B cell (primary cell): ENCODE data around the gene CEP112. TPM values are rescaled to one million over a fixed set of nuclear protein-coding genes. Genes with fewer than 3 reads are reported as not detected.

Source experiments
- ATAC-seq: fragments of 200-7000 bp; cut with Tn5 transposase; one replicate; pipeline ENCODE4 v1.10.0; 2021; ENCODE audit warnings: low read depth, mild to moderate bottlenecking, moderate number of reproducible peaks, moderate library complexity
- CTCF ChIA-PET: fragments of 350-600 bp; sonication (Branson Sonifier 250); formaldehyde crosslinking; loops from one replicate; lab custom pipeline; 2021; ENCODE audit warnings: antibody characterized with exemption, inconsistent platforms; lab: Charles Lee
- POLR2A ChIA-PET: fragments of 350-600 bp; sonication (Branson Sonifier 250); formaldehyde crosslinking; loops from one replicate; lab custom pipeline; 2021; ENCODE audit warnings: antibody characterized with exemption; lab: Charles Lee
- DNase-seq: peaks from one replicate; pipeline ENCODE4 v3.0.0; 2013
- H2AFZ ChIP-seq: 2 replicates; pipeline ENCODE4 v1.6.1; 2012; ENCODE audit warnings: mild to moderate bottlenecking, low read depth, low read length; ENCODE audit not compliant: insufficient read depth, poor library complexity, severe bottlenecking
- H3K27ac ChIP-seq, 2 donors: 1 replicate in 1 of 2; 2 replicates in 1 of 2; pipeline ENCODE4 v1.5.1; 2012 to 2013; ENCODE audit warnings: low read length in 2 of 2, mild to moderate bottlenecking in 2 of 2, moderate library complexity in 1 of 2
- H3K27me3 ChIP-seq, 4 experiments: fragments of 200-600 bp in 1 of 4; sonication (generic) in 1 of 4; replicated peaks in 1 of 4; 1 replicate in 2 of 4; 2 replicates in 2 of 4; pipeline versions ENCODE4 v1.6.1 to v1.7.0; 2013 to 2016; ENCODE audit warnings: low read length in 3 of 4, mild to moderate bottlenecking in 2 of 4, mixed read lengths in 1 of 4, moderate library complexity in 1 of 4; ENCODE audit not compliant: insufficient read depth in 4 of 4, control insufficient read depth in 3 of 4; ENCODE audit errors: control extremely low read depth in 1 of 4
- H3K36me3 ChIP-seq, 2 experiments: replicated peaks in 1 of 2; 1 replicate in 1 of 2; 2 replicates in 1 of 2; pipeline versions ENCODE4 v1.6.1 to v1.7.1; 2013; ENCODE audit warnings: low read length in 1 of 2; ENCODE audit not compliant: insufficient read depth in 2 of 2, control insufficient read depth in 1 of 2; ENCODE audit errors: control extremely low read depth in 1 of 2, extremely low read depth in 1 of 2
- H3K4me1 ChIP-seq, 2 donors: fragments of 200-600 bp in 1 of 2; sonication (generic) in 1 of 2; 1 replicate in 1 of 2; 2 replicates in 1 of 2; pipeline versions ENCODE4 v1.5.1 to v1.6.1; 2013 to 2017; ENCODE audit warnings: low read length in 2 of 2; ENCODE audit not compliant: control insufficient read depth in 2 of 2, insufficient read depth in 2 of 2
- H3K4me2 ChIP-seq: replicated peaks from 2 replicates; pipeline ENCODE3; 2012; ENCODE audit warnings: mild to moderate bottlenecking, low read depth, low read length; ENCODE audit not compliant: poor library complexity, severe bottlenecking
- H3K4me3 ChIP-seq, 5 experiments: fragments of 200-600 bp in 1 of 5; sonication (generic) in 1 of 5; 1 replicate in 3 of 5; 2 replicates in 2 of 5; pipeline versions ENCODE4 v1.5.1 to v1.7.0; 2011 to 2016; ENCODE audit warnings: low read length in 4 of 5, mild to moderate bottlenecking in 4 of 5, low read depth in 2 of 5, control low read depth in 1 of 5, moderate library complexity in 1 of 5; ENCODE audit not compliant: insufficient read depth in 1 of 5; ENCODE audit errors: control extremely low read depth in 1 of 5, extremely low read depth in 1 of 5
- H3K79me2 ChIP-seq: fragments of 200-600 bp; sonication (generic); one replicate; pipeline ENCODE4 v1.6.0; 2016; ENCODE audit warnings: low read length; ENCODE audit not compliant: control insufficient read depth, insufficient read depth
- H3K9ac ChIP-seq: fragments of 200-600 bp; sonication (generic); 2 replicates; pipeline ENCODE4 v1.6.1; 2017; ENCODE audit warnings: mild to moderate bottlenecking, low read length, moderate library complexity
- H3K9me3 ChIP-seq, 3 donors: one replicate each; pipeline versions ENCODE4 v1.6.1 to v1.7.1; 2013; ENCODE audit warnings: low read length in 2 of 3; ENCODE audit not compliant: control insufficient read depth in 2 of 3, insufficient read depth in 1 of 3; ENCODE audit errors: control extremely low read depth in 1 of 3
- H4K20me1 ChIP-seq: 2 replicates; pipeline ENCODE4 v1.6.0; 2012; ENCODE audit warnings: mild to moderate bottlenecking, low read length; ENCODE audit not compliant: insufficient read depth, control insufficient read depth, poor library complexity, severe bottlenecking
- H3K27ac Mint-ChIP-seq: one replicate; pipeline ENCODE4 v1.8.0; 2021; ENCODE audit warnings: mixed read lengths
- H3K27me3 Mint-ChIP-seq: one replicate; pipeline ENCODE4 v1.8.0; 2021; ENCODE audit warnings: mixed read lengths
- H3K4me1 Mint-ChIP-seq: one replicate; pipeline ENCODE4 v1.8.0; 2021; ENCODE audit warnings: mixed read lengths
- H3K4me3 Mint-ChIP-seq: one replicate; pipeline ENCODE4 v1.8.0; 2021; ENCODE audit warnings: mixed read lengths
- H3K9me3 Mint-ChIP-seq: one replicate; pipeline ENCODE4 v1.8.0; 2022; ENCODE audit warnings: mixed read lengths; ENCODE audit not compliant: insufficient read depth
- EZH2 ChIP-seq: IDR thresholded peaks from 2 replicates; pipeline ENCODE4 v1.6.1; 2012; ENCODE audit warnings: borderline replicate concordance, low read depth, mild to moderate bottlenecking, moderate library complexity, low read length; ENCODE audit not compliant: insufficient read depth, poor library complexity, severe bottlenecking
- WGBS: methylation state at CpG from one replicate; pipeline ENCODE4 v1.1.5; 2013; ENCODE audit warnings: missing lambda C conversion rate; ENCODE audit not compliant: insufficient coverage; 5-methylcytosine and 5-hydroxymethylcytosine counted together
- intact Hi-C: fragments of 100-400 bp; cut with micrococcal nuclease; formaldehyde crosslinking; loops from one replicate; pipeline ENCODE4 v1.10.0; 2022
- polyA plus RNA-seq: library from polyadenylated mRNA; depleted of rRNA; stranded (reverse); fragments of >200 nt; gene quantifications from 2 replicates; pipeline ENCODE4 v1.2.3, GENCODE V29; 2012
- total RNA-seq, 2 donors: library from RNA; stranded (reverse); fragments of 120-200 nt in 1 of 2; gene quantifications; 1 replicate in 1 of 2; 2 replicates in 1 of 2; pipeline versions ENCODE4 v1.2.3 to v1.2.4, GENCODE V29; 2013 to 2022
- TF ChIP-seq, protein P1 (sequence below): fragments of 200-600 bp; IDR thresholded peaks from one replicate; pipeline ENCODE4 v1.8.0; 2022; ENCODE audit warnings: antibody characterized with exemption, mild to moderate bottlenecking

The CEP112 gene
- total and polyA plus RNA-seq, 2 donors (not counting 1 experiment from before 2014, with no cell fraction given): 0.57 to 4.6 TPM

DNA sequence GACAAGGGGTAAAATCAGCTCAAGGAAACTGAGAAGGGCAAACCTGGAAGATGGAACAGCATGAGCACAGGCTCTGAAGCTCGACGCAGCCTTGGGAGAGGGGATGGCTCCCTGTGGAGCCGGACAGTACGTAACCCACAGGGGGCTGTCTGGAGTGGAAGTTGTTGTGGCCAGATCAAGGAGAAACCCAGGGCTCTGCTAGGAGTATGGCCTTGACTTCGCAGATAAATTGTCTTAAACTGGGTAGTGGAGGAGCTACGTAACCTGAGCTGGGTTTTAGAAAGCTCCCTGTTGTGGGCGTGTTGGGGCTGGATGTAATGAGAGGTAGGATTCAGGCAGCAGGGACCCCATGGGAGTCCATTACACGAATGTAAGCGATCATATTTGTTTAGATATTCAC lies 605.0 kb downstream of the CEP112 start:
- ATAC-seq: no peak
- no peak overlapping the region for H3K9ac ChIP-seq
- ChIA-PET CTCF (no interaction called here), POLR2A (no interaction called here)
- peaks cover 0 to 3% (median 0%) of the 10 kb centered on the region in 4 experiments for H3K27me3 ChIP-seq
- H3K27ac ChIP-seq: no peak overlapping the region
- no peaks in the 10 kb centered on the region for H3K79me2 ChIP-seq
- Mint-ChIP-seq H3K4me1 (no peaks in the 10 kb centered on the region), H3K27ac (no peak overlapping the region), H3K9me3 (no peaks in the 10 kb centered on the region), H3K27me3 (peaks cover 5% of the 10 kb centered on the region), H3K4me3 (no peak overlapping the region)
- H3K4me3 ChIP-seq: no peak overlapping the region
- no peaks in the 10 kb centered on the region for H4K20me1 ChIP-seq
- H3K4me2 ChIP-seq: no peak overlapping the region
- intact Hi-C loops: no loop called here
- TF ChIP-seq, protein P1, sequence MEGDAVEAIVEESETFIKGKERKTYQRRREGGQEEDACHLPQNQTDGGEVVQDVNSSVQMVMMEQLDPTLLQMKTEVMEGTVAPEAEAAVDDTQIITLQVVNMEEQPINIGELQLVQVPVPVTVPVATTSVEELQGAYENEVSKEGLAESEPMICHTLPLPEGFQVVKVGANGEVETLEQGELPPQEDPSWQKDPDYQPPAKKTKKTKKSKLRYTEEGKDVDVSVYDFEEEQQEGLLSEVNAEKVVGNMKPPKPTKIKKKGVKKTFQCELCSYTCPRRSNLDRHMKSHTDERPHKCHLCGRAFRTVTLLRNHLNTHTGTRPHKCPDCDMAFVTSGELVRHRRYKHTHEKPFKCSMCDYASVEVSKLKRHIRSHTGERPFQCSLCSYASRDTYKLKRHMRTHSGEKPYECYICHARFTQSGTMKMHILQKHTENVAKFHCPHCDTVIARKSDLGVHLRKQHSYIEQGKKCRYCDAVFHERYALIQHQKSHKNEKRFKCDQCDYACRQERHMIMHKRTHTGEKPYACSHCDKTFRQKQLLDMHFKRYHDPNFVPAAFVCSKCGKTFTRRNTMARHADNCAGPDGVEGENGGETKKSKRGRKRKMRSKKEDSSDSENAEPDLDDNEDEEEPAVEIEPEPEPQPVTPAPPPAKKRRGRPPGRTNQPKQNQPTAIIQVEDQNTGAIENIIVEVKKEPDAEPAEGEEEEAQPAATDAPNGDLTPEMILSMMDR: no peak
- no peak for TF ChIP-seq EZH2
- WGBS: 97% methylated on average over 5 of the region's 9 CpGs
- H3K9me3 ChIP-seq: peaks cover 0 to 13% (median 0%) of the 10 kb centered on the region in 3 donors
- DNase-seq: no peak
- H3K4me1 ChIP-seq: peaks cover 0 to 7% of the 10 kb centered on the region in 2 donors
- H3K36me3 ChIP-seq: no peaks in the 10 kb centered on the region
- no peak overlapping the region for H2AFZ ChIP-seq

Other genes with a start within 250 kb of the CEP112 start
- gene APOH, start 37.3 kb upstream of the CEP112 start, total RNA-seq: not detected in 2 replicates
- gene APOH, start 37.3 kb upstream of the CEP112 start, polyA plus RNA-seq: not detected in 2 replicates
- 3.6 and 7.7 TPM in 2 replicates for gene PRKCA, start 110.5 kb upstream of the CEP112 start, total RNA-seq
- gene PRKCA, start 110.5 kb upstream of the CEP112 start, polyA plus RNA-seq: 0.33 and 0.46 TPM in 2 replicates